Hepatocyte (in vitro differentiated cells): ENCODE measurements around the gene TRIM17. TPM values are rescaled to one million over a fixed set of nuclear protein-coding genes. Genes with fewer than 3 reads are reported as not detected.

Experiments
- DNase-seq: peaks from one replicate; pipeline ENCODE4 v3.0.0-alpha.2; 2016; ENCODE audit warnings: low spot score
- H2AFZ ChIP-seq: fragments of 200-600 bp; sonication (generic); 2 replicates; pipeline ENCODE4 v1.6.0; 2016; ENCODE audit warnings: antibody characterized with exemption, mild to moderate bottlenecking
- H3K27ac ChIP-seq: fragments of 200-600 bp; sonication (generic); 2 replicates; pipeline ENCODE4 v1.5.1; 2016; ENCODE audit warnings: mild to moderate bottlenecking
- H3K27me3 ChIP-seq: fragments of 200-600 bp; sonication (generic); 2 replicates; pipeline ENCODE4 v1.6.1; 2016
- H3K36me3 ChIP-seq: fragments of 200-600 bp; sonication (generic); replicated peaks from 2 replicates; pipeline ENCODE4 v1.5.1; 2016; ENCODE audit warnings: low read depth; ENCODE audit not compliant: insufficient read depth
- H3K4me1 ChIP-seq: fragments of 200-600 bp; sonication (generic); 2 replicates; pipeline ENCODE4 v1.5.1; 2016; ENCODE audit warnings: mild to moderate bottlenecking, moderate library complexity; ENCODE audit not compliant: insufficient read depth
- H3K4me2 ChIP-seq: fragments of 200-600 bp; sonication (generic); 2 replicates; pipeline ENCODE4 v1.6.0; 2016
- H3K4me3 ChIP-seq: fragments of 200-600 bp; sonication (generic); 2 replicates; pipeline ENCODE4 v1.5.1; 2016; ENCODE audit warnings: mild to moderate bottlenecking
- H3K79me2 ChIP-seq: fragments of 200-600 bp; sonication (generic); 2 replicates; pipeline ENCODE4 v1.6.0; 2017; ENCODE audit warnings: mild to moderate bottlenecking
- H3K9me2 ChIP-seq: fragments of 200-600 bp; sonication (generic); replicated peaks from 2 replicates; pipeline ENCODE4 v1.6.0; 2017; ENCODE audit warnings: mild to moderate bottlenecking; ENCODE audit not compliant: insufficient read depth
- H3K9me3 ChIP-seq: fragments of 200-600 bp; sonication (generic); 2 replicates; pipeline ENCODE4 v1.5.1; 2016; ENCODE audit warnings: low read depth, mild to moderate bottlenecking
- H4K20me1 ChIP-seq: fragments of 200-600 bp; sonication (generic); 2 replicates; pipeline ENCODE4 v1.6.0; 2016; ENCODE audit warnings: mild to moderate bottlenecking; ENCODE audit not compliant: insufficient read depth, poor library complexity, severe bottlenecking
- CTCF ChIP-seq: fragments of 200-600 bp; sonication (generic); IDR thresholded peaks from 2 replicates; pipeline ENCODE4 v1.5.1; 2016; ENCODE audit warnings: antibody characterized with exemption, mild to moderate bottlenecking; ENCODE audit not compliant: poor library complexity
- EZH2 ChIP-seq: fragments of 200-600 bp; sonication (generic); IDR thresholded peaks from 2 replicates; pipeline ENCODE4 v1.6.1; 2016; ENCODE audit warnings: antibody characterized with exemption, mild to moderate bottlenecking, borderline replicate concordance
- EZH2phosphoT487 ChIP-seq: fragments of 200-600 bp; sonication (generic); IDR thresholded peaks from one replicate; pipeline ENCODE4 v1.6.1; 2018; ENCODE audit warnings: antibody characterized with exemption, mild to moderate bottlenecking, low read depth, moderate library complexity; ENCODE audit not compliant: unreplicated experiment, severe bottlenecking
- WGBS: methylation state at CpG from one replicate; pipeline ENCODE4 v1.1.6; 2016; ENCODE audit warnings: low lambda C conversion rate; ENCODE audit errors: missing lambda C conversion rate; 5-methylcytosine and 5-hydroxymethylcytosine counted together
- polyA plus RNA-seq: library from polyadenylated mRNA; unstranded; fragments of >200 nt; fragmentation: Nextera tagmentation; extraction: Ambion mirVana; gene quantifications from 2 replicates; pipeline ENCODE4 v1.2.1, GENCODE V29; 2016
- total RNA-seq: library from RNA; depleted of rRNA; stranded (reverse); fragments of >200 nt; gene quantifications from 2 replicates; pipeline ENCODE4 v1.2.3, GENCODE V29; 2014

TRIM17 gene
- total and polyA plus RNA-seq, 2 experiments from 2014 or later: 2.4 to 7.3 TPM

DNA sequence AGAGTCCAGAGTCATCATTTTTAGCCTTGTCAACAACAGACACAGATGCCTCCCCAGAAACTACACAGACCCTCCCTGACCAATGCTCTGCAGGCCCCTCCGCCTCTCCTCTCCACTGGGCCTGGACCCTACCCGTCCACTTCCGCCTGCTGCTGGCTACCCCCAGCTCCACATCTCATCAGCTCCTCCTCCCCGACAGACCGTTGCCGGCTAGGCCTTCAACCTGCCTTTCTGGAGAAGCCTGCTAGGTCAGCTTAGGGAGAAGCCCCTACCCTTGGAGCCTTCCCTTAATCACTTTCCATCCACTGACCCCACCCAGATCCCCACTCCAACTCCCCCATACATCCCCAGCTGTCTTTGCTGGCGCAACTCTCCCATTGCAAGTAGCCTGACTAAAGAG, 1.4 kb downstream of the TRIM17 start:
- peak overlapping the region; percentile 100 for H3K4me2 ChIP-seq
- H3K9me2 ChIP-seq: no peaks in the 10 kb centered on the region
- H4K20me1 ChIP-seq: no peaks in the 10 kb centered on the region
- H3K4me1 ChIP-seq: peaks cover 20% of the 10 kb centered on the region
- 68% methylated on average over 4 of the region's 7 CpGs for WGBS
- no peaks in the 10 kb centered on the region for H3K9me3 ChIP-seq
- H3K79me2 ChIP-seq: no peaks in the 10 kb centered on the region
- H3K4me3 ChIP-seq: no peak overlapping the region
- H3K27me3 ChIP-seq: no peaks in the 10 kb centered on the region
- H2AFZ ChIP-seq: no peak overlapping the region
- no peak for DNase-seq
- no peaks in the 10 kb centered on the region for H3K36me3 ChIP-seq
- no peak overlapping the region for H3K27ac ChIP-seq
- no peak for TF ChIP-seq EZH2phosphoT487
- no peak for TF ChIP-seq EZH2
- no peak for TF ChIP-seq CTCF

DNA sequence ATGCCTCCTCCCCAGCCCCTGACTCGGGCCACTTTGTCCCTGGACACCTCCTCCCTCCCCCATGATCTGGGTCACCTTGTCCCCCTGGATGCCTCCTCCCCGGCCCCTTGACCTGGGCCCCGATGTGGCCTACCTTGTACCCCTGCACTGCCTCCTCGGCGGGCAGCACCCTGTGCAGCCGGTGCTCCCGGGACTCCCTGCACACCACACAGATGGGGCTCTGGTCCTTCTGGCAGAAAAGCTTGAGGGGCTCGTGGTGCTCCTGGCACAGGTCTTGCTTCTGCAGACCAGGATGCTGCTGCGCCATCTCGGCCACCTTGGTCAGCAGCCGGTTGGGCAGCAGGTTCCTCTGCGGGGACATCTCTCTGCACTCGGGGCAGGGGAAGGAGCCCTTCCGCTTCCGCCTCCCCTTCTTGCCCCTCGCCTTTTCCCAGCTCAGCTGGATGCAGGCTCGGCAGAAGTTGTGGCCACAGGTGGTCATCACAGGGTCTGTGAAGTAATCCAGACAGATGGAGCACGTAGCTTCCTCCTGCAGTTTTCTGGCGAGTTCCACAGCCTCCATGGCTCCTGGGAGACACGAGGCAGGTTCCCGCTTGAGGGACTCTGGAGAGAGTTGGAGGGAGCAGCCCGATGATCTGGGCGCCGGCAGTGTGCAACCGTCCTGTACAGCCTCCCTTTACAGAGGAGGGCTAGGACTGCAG, 2.0 kb downstream of the TRIM17 start:
- Histone ChIP-seq H3K79me2 (no peaks in the 10 kb centered on the region), H4K20me1 (no peaks in the 10 kb centered on the region), H3K27ac (no peak overlapping the region), H3K36me3 (no peaks in the 10 kb centered on the region), H3K4me3 (no peak overlapping the region), H2AFZ (no peak overlapping the region), H3K9me3 (no peaks in the 10 kb centered on the region), H3K9me2 (no peaks in the 10 kb centered on the region), H3K27me3 (no peaks in the 10 kb centered on the region), H3K4me1 (peaks cover 20% of the 10 kb centered on the region), H3K4me2 (no peak overlapping the region)
- no peak for TF ChIP-seq EZH2
- DNase-seq: no peak
- 84% methylated on average over 25 of the region's 25 CpGs for WGBS

- WGBS: 95% methylated on average over 10 of the region's 10 CpGs
- no peaks in the 10 kb centered on the region for H3K9me2 ChIP-seq
- H3K79me2 ChIP-seq: no peaks in the 10 kb centered on the region
- no peaks in the 10 kb centered on the region for H4K20me1 ChIP-seq
- H3K36me3 ChIP-seq: no peaks in the 10 kb centered on the region
- no peaks in the 10 kb centered on the region for H3K27me3 ChIP-seq
- TF ChIP-seq CTCF (no peak), EZH2 (no peak), EZH2phosphoT487 (no peak)
- no peak for DNase-seq
- peaks cover 20% of the 10 kb centered on the region for H3K4me1 ChIP-seq
- no peak overlapping the region for H3K27ac ChIP-seq
- no peak overlapping the region for H2AFZ ChIP-seq
- H3K4me3 ChIP-seq: no peak overlapping the region
- H3K9me3 ChIP-seq: no peaks in the 10 kb centered on the region
- H3K4me2 ChIP-seq: no peak overlapping the region
These were observed 3.2 kb downstream of the TRIM17 start for GRCh38 chr1:228413241-228414010.

GRCh38 chr1:228411548-228412430, 4.9 kb downstream of the TRIM17 start:
- H3K27ac ChIP-seq: no peak overlapping the region
- TF ChIP-seq EZH2phosphoT487: no peak
- TF ChIP-seq CTCF: no peak
- no peak for TF ChIP-seq EZH2
- no peak overlapping the region for H3K4me3 ChIP-seq
- 92% methylated on average over 9 of the region's 9 CpGs for WGBS
- H3K4me2 ChIP-seq: no peak overlapping the region
- no peak for DNase-seq
- H2AFZ ChIP-seq: no peak overlapping the region
- H3K9me2 ChIP-seq: no peaks in the 10 kb centered on the region
- no peaks in the 10 kb centered on the region for H3K27me3 ChIP-seq
- no peaks in the 10 kb centered on the region for H3K36me3 ChIP-seq
- H3K4me1 ChIP-seq: peaks cover 21% of the 10 kb centered on the region
- H4K20me1 ChIP-seq: no peaks in the 10 kb centered on the region
- no peaks in the 10 kb centered on the region for H3K9me3 ChIP-seq
- peaks cover 11% of the 10 kb centered on the region for H3K79me2 ChIP-seq
